IMR-90 (cell line): ENCODE measurements around the gene REV3L. TPM values are rescaled to one million over a fixed set of nuclear protein-coding genes. Genes with fewer than 3 reads are reported as not detected.

Experiments
- ATAC-seq: fragments of 200-7000 bp; cut with Tn5 transposase; 2 replicates; pipeline ENCODE4 v1.9.1; 2020; ENCODE audit warnings: low read depth, mild to moderate bottlenecking, moderate library complexity
- BruUV-seq: library from RNA; stranded (reverse); fragments of 400-500 nt; replicated peaks from 2 replicates; lab custom pipeline; 2021; lab: Mats Ljungman, UMichigan
- CTCF ChIA-PET: fragments of 300-600 bp; formaldehyde crosslinking; extraction: SDS; loops from one replicate; lab custom pipeline; 2021; ENCODE audit warnings: antibody characterized with exemption; lab: Yijun Ruan, JAX
- POLR2A ChIA-PET: fragments of 300-600 bp; sonication (Branson Sonifier 250); formaldehyde crosslinking; loops from one replicate; lab custom pipeline; 2022; ENCODE audit warnings: antibody characterized with exemption; ENCODE audit not compliant: unreplicated experiment; lab: Charles Lee
- DNase-seq: peaks from one replicate; pipeline ENCODE4 v3.0.0; 2013
- H2AFZ ChIP-seq: replicated peaks from 2 replicates; pipeline ENCODE3; 2013; ENCODE audit warnings: low read length, mild to moderate bottlenecking; ENCODE audit not compliant: poor library complexity
- H2AK5ac ChIP-seq: 2 replicates; pipeline ENCODE4 v1.6.1; 2013; ENCODE audit warnings: low read depth, low read length, inconsistent platforms
- H2AK9ac ChIP-seq: replicated peaks from 2 replicates; pipeline ENCODE3; 2013; ENCODE audit warnings: mild to moderate bottlenecking, low read depth, low read length, moderate library complexity; ENCODE audit not compliant: poor library complexity
- H2BK120ac ChIP-seq: 2 replicates; pipeline ENCODE4 v1.6.1; 2013; ENCODE audit warnings: low read depth, low read length, inconsistent platforms
- H2BK15ac ChIP-seq: 3 replicates; pipeline ENCODE4 v1.6.1; 2013; ENCODE audit warnings: low read depth, low read length, inconsistent platforms
- H2BK20ac ChIP-seq: 2 replicates; pipeline ENCODE4 v1.6.1; 2013; ENCODE audit warnings: low read depth, mild to moderate bottlenecking, inconsistent platforms, low read length, moderate library complexity
- H2BK5ac ChIP-seq: 2 replicates; pipeline ENCODE4 v1.6.1; 2013; ENCODE audit warnings: mild to moderate bottlenecking, low read depth, low read length, inconsistent platforms; ENCODE audit not compliant: poor library complexity, severe bottlenecking
- H3K14ac ChIP-seq: replicated peaks from 2 replicates; pipeline ENCODE4 v1.6.1; 2013; ENCODE audit warnings: low read depth, low read length, inconsistent platforms
- H3K18ac ChIP-seq: 2 replicates; pipeline ENCODE4 v1.6.1; 2013; ENCODE audit warnings: low read depth, low read length, control low read depth
- H3K23ac ChIP-seq: 2 replicates; pipeline ENCODE4 v1.6.1; 2013; ENCODE audit warnings: low read depth, low read length, inconsistent platforms
- H3K27ac ChIP-seq: 2 replicates; pipeline ENCODE4 v1.5.1; 2013; ENCODE audit warnings: mild to moderate bottlenecking, control low read depth, low read length; ENCODE audit not compliant: insufficient read depth
- H3K27me3 ChIP-seq: 2 replicates; pipeline ENCODE4 v1.6.1; 2013; ENCODE audit warnings: low read length; ENCODE audit not compliant: control insufficient read depth, insufficient read depth
- H3K36me3 ChIP-seq: 2 replicates; pipeline ENCODE4 v1.6.1; 2013; ENCODE audit warnings: low read length, mixed read lengths; ENCODE audit not compliant: control insufficient read depth, insufficient read depth
- H3K4ac ChIP-seq: 2 replicates; pipeline ENCODE4 v1.6.1; 2013; ENCODE audit warnings: low read depth, low read length, inconsistent platforms
- H3K4me1 ChIP-seq: 2 replicates; pipeline ENCODE4 v1.6.1; 2013; ENCODE audit warnings: low read length, mixed read lengths; ENCODE audit not compliant: control insufficient read depth, insufficient read depth
- H3K4me2 ChIP-seq: 2 replicates; pipeline ENCODE4 v1.6.1; 2013; ENCODE audit warnings: low read depth, mild to moderate bottlenecking, control low read depth, low read length, moderate library complexity
- H3K4me3 ChIP-seq: 2 replicates; pipeline ENCODE4 v1.5.1; 2013; ENCODE audit warnings: low read depth, mild to moderate bottlenecking, control low read depth, low read length, moderate library complexity; ENCODE audit not compliant: insufficient read depth
- H3K56ac ChIP-seq: 2 replicates; pipeline ENCODE4 v1.6.1; 2013; ENCODE audit warnings: low read length, inconsistent platforms; ENCODE audit not compliant: insufficient read depth; ENCODE audit errors: extremely low read depth
- H3K79me1 ChIP-seq, 2 experiments: 2 replicates each; pipeline ENCODE4 v1.6.1; 2013; ENCODE audit warnings: low read length in 2 of 2, inconsistent platforms in 1 of 2, low read depth in 1 of 2
- H3K9ac ChIP-seq: 2 replicates; pipeline ENCODE4 v1.6.1; 2013; ENCODE audit warnings: low read depth, low read length, control low read depth
- H3K9me1 ChIP-seq: 2 replicates; pipeline ENCODE4 v1.6.1; 2013; ENCODE audit warnings: low read length, inconsistent platforms; ENCODE audit not compliant: insufficient read depth
- H3K9me3 ChIP-seq: 2 replicates; pipeline ENCODE4 v1.6.1; 2013; ENCODE audit warnings: low read length; ENCODE audit not compliant: control insufficient read depth, insufficient read depth
- H4K20me1 ChIP-seq: 2 replicates; pipeline ENCODE4 v1.6.1; 2013; ENCODE audit warnings: low read length, inconsistent platforms; ENCODE audit not compliant: insufficient read depth
- H4K5ac ChIP-seq: 2 replicates; pipeline ENCODE4 v1.6.1; 2013; ENCODE audit warnings: mild to moderate bottlenecking, low read depth, low read length, control low read depth
- H4K8ac ChIP-seq, 2 experiments: 2 replicates each; pipeline ENCODE4 v1.6.1; 2013; ENCODE audit warnings: low read depth in 2 of 2, low read length in 2 of 2, control low read depth in 1 of 2, inconsistent platforms in 1 of 2
- H4K91ac ChIP-seq: 2 replicates; pipeline ENCODE4 v1.6.1; 2013; ENCODE audit warnings: low read depth, low read length, inconsistent platforms; ENCODE audit not compliant: insufficient read depth
- BHLHE40 ChIP-seq: fragments of 150-350 bp; IDR thresholded peaks from 2 replicates; pipeline ENCODE4 v1.6.1; 2016; ENCODE audit warnings: mild to moderate bottlenecking, low read depth, low read length
- CEBPB ChIP-seq: IDR thresholded peaks from 2 replicates; pipeline ENCODE4 v1.6.1; 2012; ENCODE audit warnings: low read depth, low read length, improper control_type of control experiment
- FOS ChIP-seq: fragments of 150-350 bp; IDR thresholded peaks from 2 replicates; pipeline ENCODE4 v1.6.1; 2016; ENCODE audit warnings: low read depth, low read length
- MAFK ChIP-seq: IDR thresholded peaks from 2 replicates; pipeline ENCODE4 v1.6.1; 2012; ENCODE audit warnings: low read depth, low read length, improper control_type of control experiment
- MAZ ChIP-seq: IDR thresholded peaks from 2 replicates; pipeline ENCODE4 v1.6.1; 2012; ENCODE audit warnings: low read depth, mild to moderate bottlenecking, low read length, improper control_type of control experiment, moderate library complexity, borderline replicate concordance
- MXI1 ChIP-seq: IDR thresholded peaks from 2 replicates; pipeline ENCODE4 v1.6.1; 2012; ENCODE audit warnings: low read depth, mild to moderate bottlenecking, low read length, moderate library complexity, borderline replicate concordance
- POLR2A ChIP-seq: IDR thresholded peaks from 2 replicates; pipeline ENCODE4 v1.6.1; 2012; ENCODE audit warnings: mild to moderate bottlenecking, low read depth, low read length
- RAD21 ChIP-seq: IDR thresholded peaks from 2 replicates; pipeline ENCODE4 v1.6.1; 2012; ENCODE audit warnings: low read length, improper control_type of control experiment
- RCOR1 ChIP-seq: IDR thresholded peaks from 2 replicates; pipeline ENCODE4 v1.6.1; 2012; ENCODE audit warnings: mild to moderate bottlenecking, low read length, improper control_type of control experiment; ENCODE audit not compliant: insufficient replicate concordance
- dilution Hi-C: fragments of 300-500 bp; cut with HindIII; formaldehyde crosslinking; loops from one replicate; pipeline ENCODE4 v1.14.3; 2018; ENCODE audit warnings: low sequenced_read_pairs; ENCODE audit not compliant: unreplicated experiment
- in situ Hi-C: fragments of 300-500 bp; cut with MboI; formaldehyde crosslinking; loops from 3 replicates; pipeline ENCODE4 v1.14.3; 2019; ENCODE audit warnings: low sequenced_read_pairs, inconsistent platforms, mixed read lengths
- intact Hi-C: fragments of 100-400 bp; cut with micrococcal nuclease; formaldehyde crosslinking; loops from 2 replicates; pipeline ENCODE4 v1.10.0; 2022
- polyA plus RNA-seq, 3 experiments: library from polyadenylated mRNA; depleted of rRNA; stranded (reverse); fragments of >200 nt; gene quantifications; 2 replicates each; pipeline ENCODE4 v1.2.3, GENCODE V29; 2012; ENCODE audit warnings: low replicate concordance in 1 of 3
- total RNA-seq: library from RNA; depleted of rRNA; stranded (reverse); fragments of >200 nt; gene quantifications from 2 replicates; pipeline ENCODE4 v1.2.3, GENCODE V29; 2012
- TF ChIP-seq, protein P1 (sequence below): fragments of 150-350 bp; IDR thresholded peaks from 2 replicates; pipeline ENCODE4 v1.6.1; 2017; ENCODE audit warnings: mild to moderate bottlenecking, antibody characterized with exemption, low read length, low read depth
- TF ChIP-seq, protein P2 (sequence below): fragments of 150-350 bp; IDR thresholded peaks from 2 replicates; pipeline ENCODE4 v1.6.1; 2016; ENCODE audit warnings: low read depth, mild to moderate bottlenecking, low read length, moderate library complexity, borderline replicate concordance

REV3L gene
- total and polyA plus RNA-seq, 2 of the 4 experiments (the other 2 are of a cell fraction) = 7.4 to 15.4 TPM

DNA sequence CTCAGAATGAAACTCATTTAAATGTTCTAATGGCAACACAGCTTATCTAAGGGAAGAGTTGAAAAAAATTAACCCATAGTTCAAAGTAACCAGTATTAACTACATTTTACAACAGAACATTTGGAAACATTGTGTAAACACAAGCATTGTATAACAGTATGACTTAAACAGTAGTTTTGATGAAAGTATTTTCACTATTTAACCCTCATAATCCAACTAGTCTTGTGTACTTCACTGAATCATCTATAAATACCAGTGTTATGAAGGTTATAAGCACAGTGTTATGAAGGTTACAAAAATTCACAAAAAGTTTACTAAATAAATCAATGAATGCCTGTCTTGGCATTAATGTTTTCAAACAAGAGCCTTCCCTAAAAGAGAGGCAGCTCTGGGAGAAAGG, 66.5 kb downstream of the REV3L start:
- H4K8ac ChIP-seq = no peak overlapping the region
- no peak overlapping the region for H3K56ac ChIP-seq
- H3K79me1 ChIP-seq = peaks cover 15 to 69% of the 10 kb centered on the region in 2 experiments
- dilution Hi-C loops = no loop called here
- H3K4me3 ChIP-seq = no peak overlapping the region
- ATAC-seq (peak; percentile 62), DNase-seq (peak; percentile 17)
- no peak overlapping the region for H2AK9ac ChIP-seq
- peaks cover 6% of the 10 kb centered on the region for H3K4me1 ChIP-seq
- no peak overlapping the region for H3K4ac ChIP-seq
- no peaks in the 10 kb centered on the region for H3K9me3 ChIP-seq
- H3K27me3 ChIP-seq = no peaks in the 10 kb centered on the region
- peak overlapping the region; percentile 81 for H2BK5ac ChIP-seq
- intact Hi-C loops = loop anchor here (5.0 kb wide), 2 partner anchors 61 to 226 kb away; no protein-coding TSS in a partner anchor
- peaks cover 12% of the 10 kb centered on the region for H3K9me1 ChIP-seq
- H3K36me3 ChIP-seq = peaks cover 8% of the 10 kb centered on the region; the same call in 1 of the 2 replicates
- no peak overlapping the region for H4K5ac ChIP-seq
- CTCF ChIA-PET = no interaction called here
- H4K20me1 ChIP-seq = peaks cover 14% of the 10 kb centered on the region; the same call in 1 of the 2 replicates
- no peak overlapping the region for H2BK120ac ChIP-seq
- H3K14ac ChIP-seq = no peak overlapping the region
- H3K18ac ChIP-seq = no peak overlapping the region
- POLR2A ChIA-PET = no interaction called here
- no peak overlapping the region for H3K27ac ChIP-seq
- no TSS peak for BruUV-seq
- no peak overlapping the region for H2AFZ ChIP-seq
- in situ Hi-C loops = no loop called here
- peak overlapping the region; percentile 4; the same call in 1 of the 2 replicates for H3K4me2 ChIP-seq
- H2BK20ac ChIP-seq = no peak overlapping the region
- H3K23ac ChIP-seq = no peak overlapping the region
- no peak overlapping the region for H3K9ac ChIP-seq
- no peak overlapping the region for H2BK15ac ChIP-seq
- H4K91ac ChIP-seq = no peak overlapping the region
- TF ChIP-seq BHLHE40 (no peak), MXI1 (no peak), CEBPB (no peak), RAD21 (no peak), POLR2A (no peak), MAZ (no peak), MAFK (no peak), RCOR1 (no peak), FOS (no peak)
- TF ChIP-seq, protein P1, sequence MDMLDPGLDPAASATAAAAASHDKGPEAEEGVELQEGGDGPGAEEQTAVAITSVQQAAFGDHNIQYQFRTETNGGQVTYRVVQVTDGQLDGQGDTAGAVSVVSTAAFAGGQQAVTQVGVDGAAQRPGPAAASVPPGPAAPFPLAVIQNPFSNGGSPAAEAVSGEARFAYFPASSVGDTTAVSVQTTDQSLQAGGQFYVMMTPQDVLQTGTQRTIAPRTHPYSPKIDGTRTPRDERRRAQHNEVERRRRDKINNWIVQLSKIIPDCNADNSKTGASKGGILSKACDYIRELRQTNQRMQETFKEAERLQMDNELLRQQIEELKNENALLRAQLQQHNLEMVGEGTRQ = no peak
- TF ChIP-seq, protein P2, sequence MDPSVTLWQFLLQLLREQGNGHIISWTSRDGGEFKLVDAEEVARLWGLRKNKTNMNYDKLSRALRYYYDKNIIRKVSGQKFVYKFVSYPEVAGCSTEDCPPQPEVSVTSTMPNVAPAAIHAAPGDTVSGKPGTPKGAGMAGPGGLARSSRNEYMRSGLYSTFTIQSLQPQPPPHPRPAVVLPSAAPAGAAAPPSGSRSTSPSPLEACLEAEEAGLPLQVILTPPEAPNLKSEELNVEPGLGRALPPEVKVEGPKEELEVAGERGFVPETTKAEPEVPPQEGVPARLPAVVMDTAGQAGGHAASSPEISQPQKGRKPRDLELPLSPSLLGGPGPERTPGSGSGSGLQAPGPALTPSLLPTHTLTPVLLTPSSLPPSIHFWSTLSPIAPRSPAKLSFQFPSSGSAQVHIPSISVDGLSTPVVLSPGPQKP = no peak
- H2AK5ac ChIP-seq = no peak overlapping the region
